ENCODE data around the gene FTH1. TPM values are rescaled to one million over a fixed set of nuclear protein-coding genes. Genes with fewer than 3 reads are reported as not detected.
A peak's percentile ranks its signal among the peaks of the same experiment; 100 is the strongest.
"Not testable (repeated sequence)": the region's sequence is repeated elsewhere in the genome, so short reads cannot be mapped to it uniquely, and the experiment has no call there.

Gene FTH1
- total RNA-seq, 1 experiment from 2014 or later, result 3,345 TPM

DNA sequence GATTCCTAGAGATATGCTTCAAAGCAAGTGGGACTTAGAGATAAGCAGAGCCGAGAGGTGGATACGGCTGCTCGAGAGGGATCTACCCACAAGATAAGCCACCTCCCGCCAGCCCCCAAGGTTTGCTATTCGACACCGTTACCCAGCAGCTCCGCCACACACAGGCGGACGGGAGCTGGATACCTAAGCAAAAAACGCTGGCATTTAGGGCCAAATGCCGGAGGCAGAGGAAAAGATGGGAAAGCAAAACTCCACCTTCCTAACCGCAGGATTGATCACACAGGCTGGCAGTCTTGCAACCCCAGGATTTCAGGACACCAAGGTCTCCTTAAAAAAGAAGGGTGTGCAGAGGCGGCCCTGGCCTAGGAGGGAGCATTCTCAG is 709 bp downstream of the FTH1 start:
- ChIA-PET RAD21 (ENCODE audit: low non-redundant PET in 1 of 2, low total read pairs in 2 of 2, uncharacterized antibody in 2 of 2, unreplicated experiment in 2 of 2) (no interaction called here), POLR2A (interaction anchor here (1.2 to 10.2 kb wide), 9 partner anchors 13 to 178 kb away, joined by 3 to 86 read pairs (median 21); partner anchors contain the start of gene BEST1), CTCF (no interaction called here)
- H3K9ac ChIP-seq (ENCODE audit: low read length), result peak overlapping the region; percentile 97
- DNase-seq (ENCODE audit: low read depth, low spot score), result no peak
- intact Hi-C loops (cut with micrococcal nuclease), result loop anchor here (1.0 kb wide), 1 partner anchor 88 kb away; no protein-coding TSS in a partner anchor
- H4K20me1 ChIP-seq (ENCODE audit: insufficient read depth), result peaks cover 21% of the 10 kb centered on the region; the same call in 1 of the 2 replicates
- peak overlapping the region; percentile 96 for H3K4me2 ChIP-seq (ENCODE audit: low read length)
- peaks cover 41% of the 10 kb centered on the region for H3K79me2 ChIP-seq (ENCODE audit: insufficient read depth, low read length)
- TF ChIP-seq, protein P1, sequence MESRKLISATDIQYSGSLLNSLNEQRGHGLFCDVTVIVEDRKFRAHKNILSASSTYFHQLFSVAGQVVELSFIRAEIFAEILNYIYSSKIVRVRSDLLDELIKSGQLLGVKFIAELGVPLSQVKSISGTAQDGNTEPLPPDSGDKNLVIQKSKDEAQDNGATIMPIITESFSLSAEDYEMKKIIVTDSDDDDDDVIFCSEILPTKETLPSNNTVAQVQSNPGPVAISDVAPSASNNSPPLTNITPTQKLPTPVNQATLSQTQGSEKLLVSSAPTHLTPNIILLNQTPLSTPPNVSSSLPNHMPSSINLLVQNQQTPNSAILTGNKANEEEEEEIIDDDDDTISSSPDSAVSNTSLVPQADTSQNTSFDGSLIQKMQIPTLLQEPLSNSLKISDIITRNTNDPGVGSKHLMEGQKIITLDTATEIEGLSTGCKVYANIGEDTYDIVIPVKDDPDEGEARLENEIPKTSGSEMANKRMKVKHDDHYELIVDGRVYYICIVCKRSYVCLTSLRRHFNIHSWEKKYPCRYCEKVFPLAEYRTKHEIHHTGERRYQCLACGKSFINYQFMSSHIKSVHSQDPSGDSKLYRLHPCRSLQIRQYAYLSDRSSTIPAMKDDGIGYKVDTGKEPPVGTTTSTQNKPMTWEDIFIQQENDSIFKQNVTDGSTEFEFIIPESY (IDR thresholded peaks at IDR 0.05; ENCODE audit: extremely low read depth, insufficient replicate concordance, low read length), result no peak
- TF ChIP-seq SP1 (IDR thresholded peaks at IDR 0.05; ENCODE audit: low read depth), result no peak
- TF ChIP-seq POLR2AphosphoS5 (IDR thresholded peaks at IDR 0.05; ENCODE audit: low read depth, low read length), result peak; percentile 58
- peaks cover 6 to 37% of the 10 kb centered on the region in 2 experiments for H3K36me3 ChIP-seq (ENCODE audit: control insufficient read depth in 1 of 2, insufficient read depth in 2 of 2, low read length in 2 of 2)
- peak overlapping the region; percentile 73 to 99 for H3K4me3 ChIP-seq (replicated peaks in 1 of 2; ENCODE audit: low read depth in 1 of 2, low read length in 2 of 2)
- no peaks in the 10 kb centered on the region for H3K27me3 ChIP-seq (ENCODE audit: insufficient read depth, low read length)
- ATAC-seq, result no peak
- peaks cover 36 to 78% of the 10 kb centered on the region in 2 experiments for H3K4me1 ChIP-seq (ENCODE audit: control insufficient read depth in 1 of 2, insufficient read depth in 2 of 2, low read length in 2 of 2)
- H2AFZ ChIP-seq (ENCODE audit: low read depth, low read length, poor library complexity, severe bottlenecking), result no peak overlapping the region
- peak overlapping the region; percentile 96 for H3K27ac ChIP-seq (ENCODE audit: low read depth, low read length)
- no peaks in the 10 kb centered on the region for H3K9me3 ChIP-seq (ENCODE audit: control insufficient read depth in 1 of 2, insufficient read depth in 1 of 2, low read depth in 1 of 2, low read length in 2 of 2)
- no TSS peak for BruUV-seq (replicated peaks)
- H3K9me2 ChIP-seq (ENCODE audit: insufficient read depth), result no peaks in the 10 kb centered on the region

DNA sequence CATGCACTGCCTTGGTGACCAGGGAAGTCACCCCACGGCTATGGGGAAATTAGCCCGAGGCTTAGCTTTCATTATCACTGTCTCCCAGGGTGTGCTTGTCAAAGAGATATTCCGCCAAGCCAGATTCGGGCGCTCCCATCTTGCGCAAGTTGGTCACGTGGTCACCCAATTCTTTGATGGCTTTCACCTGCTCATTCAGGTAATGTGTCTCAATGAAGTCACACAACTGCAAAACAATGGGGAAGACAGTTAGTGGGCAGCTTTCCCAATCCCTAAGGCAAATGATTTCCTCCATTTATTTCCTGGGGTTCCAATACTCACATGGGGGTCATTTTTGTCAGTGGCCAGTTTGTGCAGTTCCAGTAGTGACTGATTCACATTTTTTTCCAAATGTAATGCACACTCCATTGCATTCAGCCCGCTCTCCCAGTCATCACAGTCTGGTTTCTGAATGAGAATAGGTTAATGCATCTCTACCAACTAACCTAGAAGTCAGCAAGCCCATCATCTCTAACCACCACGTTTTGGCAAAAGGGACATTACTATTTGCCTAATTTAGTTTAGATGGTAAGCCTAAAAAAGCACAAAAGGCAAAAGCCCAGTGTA is 2.7 kb downstream of the FTH1 start:
- peaks cover 21% of the 10 kb centered on the region; the same call in 1 of the 2 replicates for H4K20me1 ChIP-seq (ENCODE audit: insufficient read depth)
- peak overlapping the region; percentile 96 for H3K4me2 ChIP-seq (ENCODE audit: low read length)
- peaks cover 18 to 66% of the 10 kb centered on the region in 2 experiments for H3K4me1 ChIP-seq (ENCODE audit: control insufficient read depth in 1 of 2, insufficient read depth in 2 of 2, low read length in 2 of 2)
- H3K27ac ChIP-seq (ENCODE audit: low read depth, low read length); H3K9me3 ChIP-seq (ENCODE audit: control insufficient read depth in 1 of 2, insufficient read depth in 1 of 2, low read depth in 1 of 2, low read length in 2 of 2); ATAC-seq; RAD21 ChIA-PET (ENCODE audit: low non-redundant PET in 1 of 2, low total read pairs in 2 of 2, uncharacterized antibody in 2 of 2, unreplicated experiment in 2 of 2); DNase-seq (ENCODE audit: low read depth, low spot score); H3K9me2 ChIP-seq (ENCODE audit: insufficient read depth); H2AFZ ChIP-seq (ENCODE audit: low read depth, low read length, poor library complexity, severe bottlenecking); H3K4me3 ChIP-seq (replicated peaks in 1 of 2; ENCODE audit: low read depth in 1 of 2, low read length in 2 of 2); H3K9ac ChIP-seq (ENCODE audit: low read length); H3K27me3 ChIP-seq (ENCODE audit: insufficient read depth, low read length): not testable (repeated sequence)
- TF ChIP-seq POLR2AphosphoS5 (IDR thresholded peaks at IDR 0.05; ENCODE audit: low read depth, low read length), result peak; percentile 38
- H3K79me2 ChIP-seq (ENCODE audit: insufficient read depth, low read length), result peaks cover 41% of the 10 kb centered on the region
- intact Hi-C loops (cut with micrococcal nuclease), result loop anchor here (5.0 kb wide), 1 partner anchor 67 kb away; no protein-coding TSS in a partner anchor
- TSS peak; percentile 68 for BruUV-seq (replicated peaks)
- ChIA-PET CTCF (interaction anchor here (1.5 to 2.6 kb wide), 3 partner anchors 66 to 168 kb away, joined by 6 to 8 read pairs (median 6); no protein-coding TSS in a partner anchor), POLR2A (interaction anchor here (1.2 to 10.2 kb wide), 11 partner anchors 7 to 117 kb away, joined by 3 to 77 read pairs (median 9); partner anchors contain the start of gene BEST1)
- peaks cover 6 to 37% of the 10 kb centered on the region in 2 experiments for H3K36me3 ChIP-seq (ENCODE audit: control insufficient read depth in 1 of 2, insufficient read depth in 2 of 2, low read length in 2 of 2)
